GM23338 (cell line): Measurements from ENCODE around the gene FREY1. TPM values are rescaled to one million over a fixed set of nuclear protein-coding genes. Genes with fewer than 3 reads are reported as not detected.

Source experiments
- ATAC-seq: fragments of 200-7000 bp; cut with Tn5 transposase; 3 replicates; pipeline ENCODE4 v1.9.1; 2020
- DNase-seq: peaks from one replicate; pipeline ENCODE4 v3.0.0-alpha.2; 2015; ENCODE audit warnings: low spot score
- H2AFZ ChIP-seq: fragments of 200-600 bp; sonication (generic); 2 replicates; pipeline ENCODE4 v1.8.0; 2016; ENCODE audit warnings: antibody characterized with exemption, mild to moderate bottlenecking, moderate library complexity
- H3F3A ChIP-seq: fragments of 200-600 bp; sonication (generic); replicated peaks from 2 replicates; pipeline ENCODE4 v1.8.0; 2017; ENCODE audit warnings: antibody characterized with exemption, mixed run types, low read depth
- H3K27ac ChIP-seq: fragments of 200-600 bp; sonication (generic); 2 replicates; pipeline ENCODE4 v1.6.1; 2016; ENCODE audit warnings: low read depth
- H3K27me3 ChIP-seq: fragments of 200-600 bp; sonication (generic); 2 replicates; pipeline ENCODE4 v1.8.0; 2016; ENCODE audit warnings: mild to moderate bottlenecking, mixed run types, moderate library complexity; ENCODE audit not compliant: insufficient read depth
- H3K36me3 ChIP-seq: fragments of 200-600 bp; sonication (generic); 2 replicates; pipeline ENCODE4 v1.8.0; 2016; ENCODE audit warnings: mild to moderate bottlenecking; ENCODE audit not compliant: insufficient read depth
- H3K4me1 ChIP-seq: fragments of 200-600 bp; sonication (generic); 2 replicates; pipeline ENCODE4 v1.8.0; 2016; ENCODE audit warnings: mild to moderate bottlenecking, moderate library complexity; ENCODE audit not compliant: insufficient read depth
- H3K4me2 ChIP-seq: fragments of 200-600 bp; sonication (generic); 2 replicates; pipeline ENCODE4 v1.7.1; 2017; ENCODE audit warnings: mixed run types
- H3K4me3 ChIP-seq: fragments of 200-600 bp; sonication (generic); 2 replicates; pipeline ENCODE4 v1.6.1; 2016; ENCODE audit warnings: mixed run types
- H3K79me2 ChIP-seq: fragments of 200-600 bp; sonication (generic); replicated peaks from 2 replicates; pipeline ENCODE4 v1.8.0; 2017; ENCODE audit warnings: mild to moderate bottlenecking; ENCODE audit not compliant: insufficient read depth
- H3K9me2 ChIP-seq: fragments of 200-600 bp; sonication (generic); 2 replicates; pipeline ENCODE4 v1.8.0; 2017; ENCODE audit not compliant: insufficient read depth
- H4K20me1 ChIP-seq: fragments of 200-600 bp; sonication (generic); replicated peaks from 2 replicates; pipeline ENCODE4 v1.8.0; 2017; ENCODE audit warnings: mild to moderate bottlenecking; ENCODE audit not compliant: insufficient read depth
- H3K27ac Mint-ChIP-seq: 2 replicates; pipeline ENCODE4 v1.8.0; 2020; ENCODE audit warnings: inconsistent platforms, mild to moderate bottlenecking, moderate library complexity, mixed read lengths
- H3K27me3 Mint-ChIP-seq: 3 replicates; pipeline ENCODE4 v1.8.0; 2022; ENCODE audit warnings: low read depth, mild to moderate bottlenecking, moderate library complexity, mixed read lengths, inconsistent platforms; ENCODE audit not compliant: insufficient read depth, poor library complexity
- H3K36me3 Mint-ChIP-seq: 3 replicates; pipeline ENCODE4 v1.8.0; 2021; ENCODE audit warnings: low read depth, mild to moderate bottlenecking, inconsistent platforms, moderate library complexity, mixed read lengths
- H3K4me1 Mint-ChIP-seq: 3 replicates; pipeline ENCODE4 v1.8.0; 2020; ENCODE audit warnings: mild to moderate bottlenecking, inconsistent platforms, mixed read lengths
- H3K4me3 Mint-ChIP-seq: 3 replicates; pipeline ENCODE4 v1.8.0; 2021; ENCODE audit warnings: moderate library complexity, mild to moderate bottlenecking, inconsistent platforms, mixed read lengths
- H3K9me3 Mint-ChIP-seq: 3 replicates; pipeline ENCODE4 v1.8.0; 2020; ENCODE audit warnings: moderate library complexity, mild to moderate bottlenecking, inconsistent platforms, mixed read lengths
- CREB1 ChIP-seq: fragments of 250-450 bp; sonication (Bioruptor Pico); IDR thresholded peaks from 2 replicates; pipeline ENCODE4 v1.5.0; 2020; ENCODE audit warnings: low read depth, mild to moderate bottlenecking, moderate library complexity
- ETS1 ChIP-seq: IDR thresholded peaks from 2 replicates; pipeline ENCODE4 v1.6.1; 2016; ENCODE audit warnings: antibody characterized with exemption
- EZH2phosphoT487 ChIP-seq: fragments of 200-600 bp; sonication (generic); IDR thresholded peaks from one replicate; pipeline ENCODE4 v1.8.1; 2018; ENCODE audit warnings: antibody characterized with exemption; ENCODE audit not compliant: unreplicated experiment
- NANOG ChIP-seq: IDR thresholded peaks from 2 replicates; pipeline ENCODE4 v1.6.1; 2016; ENCODE audit warnings: antibody characterized with exemption, borderline replicate concordance
- POLR2AphosphoS5 ChIP-seq: IDR thresholded peaks from 2 replicates; pipeline ENCODE4 v1.6.1; 2016; ENCODE audit warnings: antibody characterized with exemption, low read depth
- polyA plus RNA-seq: library from polyadenylated mRNA; unstranded; fragments of >200 nt; fragmentation: Nextera tagmentation; extraction: Ambion mirVana; gene quantifications from 2 replicates; pipeline ENCODE4 v1.2.1, GENCODE V29; 2016
- total RNA-seq: library from RNA; depleted of rRNA; stranded (reverse); fragments of >200 nt; shearing (Covaris generic); gene quantifications from 2 replicates; pipeline ENCODE4 v1.2.3, GENCODE V29; 2014

The FREY1 gene
- total and polyA plus RNA-seq, 2 experiments from 2014 or later, result 1.1 TPM; not detected in 1

DNA sequence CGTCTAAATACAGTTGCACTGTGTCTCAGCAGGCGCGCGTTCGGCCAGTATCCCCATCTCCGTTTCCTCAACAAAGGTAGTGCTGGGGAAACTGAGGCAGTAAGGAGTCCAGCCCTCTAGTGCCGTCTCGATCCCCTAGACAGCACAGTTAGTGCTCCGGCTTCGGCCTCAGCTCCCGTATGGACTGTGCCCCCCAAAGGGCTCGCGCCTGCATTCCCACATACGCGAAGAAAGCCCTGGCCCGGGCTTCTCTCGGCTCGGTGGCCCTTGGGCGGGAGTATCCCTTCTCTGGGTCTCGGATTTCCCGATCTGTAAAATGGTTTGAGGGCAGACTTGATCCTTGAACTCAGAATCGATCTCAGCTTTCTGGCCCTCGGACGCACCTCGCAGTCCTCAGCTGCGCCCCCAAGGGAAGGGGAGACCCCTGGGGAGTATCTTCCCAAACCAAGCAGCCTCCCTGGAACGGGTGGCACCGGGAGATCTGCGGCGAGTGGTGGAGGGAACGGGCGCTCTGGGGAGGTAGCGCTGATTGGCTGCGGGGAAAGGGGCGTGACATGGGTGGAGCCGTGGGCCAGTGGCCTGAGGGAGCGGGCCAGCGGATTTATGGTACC is 11.4 kb upstream of the FREY1 start:
- Mint-ChIP-seq H3K27me3 (peaks cover 35% of the 10 kb centered on the region), H3K4me1 (peaks cover 27% of the 10 kb centered on the region), H3K9me3 (no peaks in the 10 kb centered on the region), H3K4me3 (peak overlapping the region; percentile 96), H3K36me3 (peaks cover 3% of the 10 kb centered on the region; the same call in 1 of the 3 replicates), H3K27ac (peak overlapping the region; percentile 97)
- H3K4me2 ChIP-seq, result peak overlapping the region; percentile 93
- H3K9me2 ChIP-seq, result no peaks in the 10 kb centered on the region
- no peak for TF ChIP-seq EZH2phosphoT487
- peak; percentile 93 for TF ChIP-seq POLR2AphosphoS5
- TF ChIP-seq ETS1, result 0 out of 2 replicates have a peak, but pooled peaks have one; percentile 3
- H3K27me3 ChIP-seq, result peaks cover 9% of the 10 kb centered on the region; the same call in 1 of the 2 replicates
- peak overlapping the region; percentile 95 for H3K4me3 ChIP-seq
- H2AFZ ChIP-seq, result peak overlapping the region; percentile 93
- H3K36me3 ChIP-seq, result no peaks in the 10 kb centered on the region
- H4K20me1 ChIP-seq, result no peaks in the 10 kb centered on the region; the same call in none of the 2 replicates
- peak overlapping the region; percentile 73 for H3K27ac ChIP-seq
- ATAC-seq (peak; percentile 38), DNase-seq (peak; percentile 82)
- H3F3A ChIP-seq, result peaks cover 23% of the 10 kb centered on the region
- peaks cover 12% of the 10 kb centered on the region for H3K79me2 ChIP-seq
- peaks cover 34% of the 10 kb centered on the region for H3K4me1 ChIP-seq

GRCh38 chr11:45917623-45918330 is 10.7 kb upstream of the FREY1 start, which contains the start of gene PEX16:
Gene PEX16 (minus strand): TSS chr11:45917877. CDS start chr11:45917811, 66 bp downstream.
- ATAC-seq (peak; percentile 45), DNase-seq (peak; percentile 98)
- Histone ChIP-seq H2AFZ (peak within 1 kb of the TSS; percentile 93), H3K27ac (peak within 1 kb of the TSS; percentile 73), H3K27me3 (peaks cover 9% of the 10 kb centered on the region; the same call in 1 of the 2 replicates), H3K4me1 (peaks cover 32% of the 10 kb centered on the region), H3K36me3 (no peaks in the 10 kb centered on the region), H3K79me2 (peaks cover 8% of the 10 kb centered on the region), H4K20me1 (no peaks in the 10 kb centered on the region; the same call in none of the 2 replicates), H3K9me2 (no peaks in the 10 kb centered on the region), H3K4me2 (peak within 1 kb of the TSS; percentile 93), H3K4me3 (peak within 1 kb of the TSS; percentile 95), H3F3A (peaks cover 23% of the 10 kb centered on the region)
- TF ChIP-seq ETS1 (peak; percentile 58; the same call in 1 of the 2 replicates), POLR2AphosphoS5 (peak; percentile 65), NANOG (no peak), CREB1 (CRISPR knock-in tag) (peak; percentile 48; the same call in 1 of the 2 replicates)
- H3K27me3 Mint-ChIP-seq, result peaks cover 32% of the 10 kb centered on the region
- peaks cover 27% of the 10 kb centered on the region for H3K4me1 Mint-ChIP-seq
- H3K4me3 Mint-ChIP-seq, result peak within 1 kb of the TSS; percentile 96
- H3K9me3 Mint-ChIP-seq, result no peaks in the 10 kb centered on the region
- H3K36me3 Mint-ChIP-seq, result peaks cover 3% of the 10 kb centered on the region; the same call in 1 of the 3 replicates
- H3K27ac Mint-ChIP-seq, result peak within 1 kb of the TSS; percentile 97
